Kidney epithelial cell (primary cell): ENCODE measurements around the gene RAB4A. TPM values are rescaled to one million over a fixed set of nuclear protein-coding genes. Genes with fewer than 3 reads are reported as not detected.
A peak's percentile ranks its signal among the peaks of the same experiment; 100 is the strongest.

Experiments
- DNase-seq: peaks from one replicate; pipeline ENCODE4 v3.0.0-alpha.2; 2010; ENCODE audit warnings: low read depth
- H3K27me3 ChIP-seq: 2 replicates; pipeline ENCODE4 v1.6.0; 2011; ENCODE audit warnings: low read length; ENCODE audit not compliant: control insufficient read depth, insufficient read depth
- H3K36me3 ChIP-seq: 2 replicates; pipeline ENCODE4 v1.5.1; 2011; ENCODE audit warnings: low read length; ENCODE audit not compliant: control insufficient read depth, insufficient read depth
- H3K4me3 ChIP-seq: 2 replicates; pipeline ENCODE4 v1.5.1; 2011; ENCODE audit warnings: low read depth, mild to moderate bottlenecking, control low read depth, low read length
- CTCF ChIP-seq: IDR thresholded peaks from 2 replicates; pipeline ENCODE4 v1.5.1; 2011; ENCODE audit warnings: mild to moderate bottlenecking, moderate library complexity, low read length, control low read depth, inconsistent platforms; ENCODE audit not compliant: insufficient read depth, poor library complexity, severe bottlenecking
- total RNA-seq: library from RNA; depleted of rRNA; stranded (reverse); fragments of >200 nt; gene quantifications from 2 replicates; pipeline ENCODE4 v1.2.3, GENCODE V29; 2015

The RAB4A gene
- total RNA-seq, 1 donor from 2014 or later: 53.9 TPM

GRCh38 chr1:229340496-229340895 lies 69.6 kb downstream of the RAB4A start:
- TF ChIP-seq CTCF: no peak
- Histone ChIP-seq H3K27me3 (no peaks in the 10 kb centered on the region), H3K4me3 (no peak overlapping the region), H3K36me3 (no peaks in the 10 kb centered on the region)
- no peak for DNase-seq

GRCh38 chr1:229341774-229342655 lies 71.1 kb downstream of the RAB4A start:
- peak overlapping the region; percentile 58 for H3K4me3 ChIP-seq
- TF ChIP-seq CTCF: no peak
- H3K36me3 ChIP-seq: no peaks in the 10 kb centered on the region
- H3K27me3 ChIP-seq: no peaks in the 10 kb centered on the region
- DNase-seq: no peak

- no peak for DNase-seq
- peak within 1 kb of the TSS; percentile 58 for H3K4me3 ChIP-seq
- no peak for TF ChIP-seq CTCF
- H3K36me3 ChIP-seq: no peaks in the 10 kb centered on the region
- H3K27me3 ChIP-seq: no peaks in the 10 kb centered on the region
These were observed 72.0 kb downstream of the RAB4A start, which contains the start of gene CCSAP for GRCh38 chr1:229342656-229343569. CCSAP (minus strand) TSS chr1:229343047; CDS start chr1:229342465, 582 bp downstream.

- no peak for DNase-seq
These were observed 73.2 kb downstream of the RAB4A start for GRCh38 chr1:229344139-229344538.

More at GRCh38 chr1:229344139-229344538, 73.2 kb downstream of the RAB4A start:
- no peaks in the 10 kb centered on the region for H3K36me3 ChIP-seq
- no peaks in the 10 kb centered on the region for H3K27me3 ChIP-seq
- no peak overlapping the region for H3K4me3 ChIP-seq
- no peak for TF ChIP-seq CTCF
